Glutamatergic neuron (in vitro differentiated cells): ENCODE results near the gene ERGIC1. TPM values are rescaled to one million over a fixed set of nuclear protein-coding genes. Genes with fewer than 3 reads are reported as not detected.
A peak's percentile ranks its signal among the peaks of the same experiment; 100 is the strongest.

Source experiments
- DNase-seq: peaks from one replicate; pipeline ENCODE4 v3.0.0; 2022
- H3K27ac Mint-ChIP-seq: one replicate; pipeline ENCODE4 v1.8.0; 2020; ENCODE audit warnings: mild to moderate bottlenecking, mixed read lengths, inconsistent platforms; ENCODE audit not compliant: unreplicated experiment
- H3K27me3 Mint-ChIP-seq: one replicate; pipeline ENCODE4 v1.8.0; 2020; ENCODE audit warnings: mild to moderate bottlenecking, moderate library complexity, mixed read lengths, inconsistent platforms; ENCODE audit not compliant: unreplicated experiment
- H3K36me3 Mint-ChIP-seq: one replicate; pipeline ENCODE4 v1.8.0; 2020; ENCODE audit warnings: mild to moderate bottlenecking, mixed read lengths, inconsistent platforms; ENCODE audit not compliant: unreplicated experiment
- H3K4me1 Mint-ChIP-seq: one replicate; pipeline ENCODE4 v1.8.0; 2020; ENCODE audit warnings: mild to moderate bottlenecking, low read depth, mixed read lengths, inconsistent platforms; ENCODE audit not compliant: unreplicated experiment
- H3K4me3 Mint-ChIP-seq: one replicate; pipeline ENCODE4 v1.8.0; 2020; ENCODE audit warnings: mild to moderate bottlenecking, mixed read lengths, inconsistent platforms; ENCODE audit not compliant: unreplicated experiment
- H3K9me3 Mint-ChIP-seq: one replicate; pipeline ENCODE4 v1.8.0; 2020; ENCODE audit warnings: mild to moderate bottlenecking, moderate library complexity, mixed read lengths, inconsistent platforms; ENCODE audit not compliant: unreplicated experiment
- CTCF ChIP-seq: fragments of 200-600 bp; sonication (generic); IDR thresholded peaks from one replicate; pipeline ENCODE4 v1.5.0; 2021; ENCODE audit not compliant: partially characterized antibody, unreplicated experiment
- total RNA-seq: library from RNA; stranded (reverse); fragmentation: NEBNext Ultra II Directional; extraction: Animal tissue kit (Norgen Biotek cat#: 25700); gene quantifications from one replicate; pipeline ENCODE4 v1.2.1, GENCODE V29; 2021; ENCODE audit not compliant: unreplicated experiment

The ERGIC1 gene
- total RNA-seq, 1 donor from 2014 or later, result 76.2 TPM

- Mint-ChIP-seq H3K9me3 (peaks cover 2% of the 10 kb centered on the region), H3K27ac (no peak overlapping the region), H3K4me3 (no peak overlapping the region), H3K4me1 (peaks cover 2% of the 10 kb centered on the region), H3K27me3 (peaks cover 4% of the 10 kb centered on the region), H3K36me3 (no peaks in the 10 kb centered on the region)
- TF ChIP-seq CTCF, result no peak
- no peak for DNase-seq
Measured at GRCh38 chr5:172802112-172802511, 31.9 kb upstream of the ERGIC1 start.

- Mint-ChIP-seq H3K27ac (no peak overlapping the region), H3K36me3 (no peaks in the 10 kb centered on the region)
Measured at GRCh38 chr5:172802567-172803176, 31.4 kb upstream of the ERGIC1 start.

GRCh38 chr5:172805018-172805683, 28.9 kb upstream of the ERGIC1 start:
- Mint-ChIP-seq H3K4me1 (no peaks in the 10 kb centered on the region), H3K27me3 (peaks cover 7% of the 10 kb centered on the region), H3K4me3 (no peak overlapping the region), H3K36me3 (no peaks in the 10 kb centered on the region), H3K27ac (no peak overlapping the region), H3K9me3 (peaks cover 2% of the 10 kb centered on the region)
- DNase-seq, result no peak
- no peak for TF ChIP-seq CTCF

More at GRCh38 chr5:172802567-172803176, 31.4 kb upstream of the ERGIC1 start:
- DNase-seq, result no peak
- Mint-ChIP-seq H3K9me3 (peaks cover 2% of the 10 kb centered on the region), H3K4me1 (peaks cover 2% of the 10 kb centered on the region), H3K4me3 (no peak overlapping the region), H3K27me3 (peaks cover 4% of the 10 kb centered on the region)
- TF ChIP-seq CTCF, result no peak

GRCh38 chr5:172805736-172806255, 28.3 kb upstream of the ERGIC1 start:
- Mint-ChIP-seq H3K27me3 (peaks cover 7% of the 10 kb centered on the region), H3K27ac (no peak overlapping the region), H3K9me3 (peaks cover 2% of the 10 kb centered on the region), H3K4me1 (no peaks in the 10 kb centered on the region), H3K36me3 (no peaks in the 10 kb centered on the region), H3K4me3 (no peak overlapping the region)
- no peak for TF ChIP-seq CTCF
- no peak for DNase-seq

GRCh38 chr5:172806897-172807672, 27.0 kb upstream of the ERGIC1 start:
- Mint-ChIP-seq H3K36me3 (no peaks in the 10 kb centered on the region), H3K27me3 (peaks cover 7% of the 10 kb centered on the region), H3K4me3 (peak overlapping the region; percentile 11), H3K27ac (peak overlapping the region; percentile 28), H3K9me3 (peaks cover 2% of the 10 kb centered on the region), H3K4me1 (no peaks in the 10 kb centered on the region)
- no peak for TF ChIP-seq CTCF
- peak; percentile 58 for DNase-seq
